RPMI8226 (cell line): Measurements from ENCODE around the gene UNC5B.
"Not testable (repeated sequence)": the region's sequence is repeated elsewhere in the genome, so short reads cannot be mapped to it uniquely, and the experiment has no call there.

Experiments used
- DNase-seq: peaks from one replicate; pipeline ENCODE4 v3.0.0-alpha.2; 2015

Gene UNC5B

DNA sequence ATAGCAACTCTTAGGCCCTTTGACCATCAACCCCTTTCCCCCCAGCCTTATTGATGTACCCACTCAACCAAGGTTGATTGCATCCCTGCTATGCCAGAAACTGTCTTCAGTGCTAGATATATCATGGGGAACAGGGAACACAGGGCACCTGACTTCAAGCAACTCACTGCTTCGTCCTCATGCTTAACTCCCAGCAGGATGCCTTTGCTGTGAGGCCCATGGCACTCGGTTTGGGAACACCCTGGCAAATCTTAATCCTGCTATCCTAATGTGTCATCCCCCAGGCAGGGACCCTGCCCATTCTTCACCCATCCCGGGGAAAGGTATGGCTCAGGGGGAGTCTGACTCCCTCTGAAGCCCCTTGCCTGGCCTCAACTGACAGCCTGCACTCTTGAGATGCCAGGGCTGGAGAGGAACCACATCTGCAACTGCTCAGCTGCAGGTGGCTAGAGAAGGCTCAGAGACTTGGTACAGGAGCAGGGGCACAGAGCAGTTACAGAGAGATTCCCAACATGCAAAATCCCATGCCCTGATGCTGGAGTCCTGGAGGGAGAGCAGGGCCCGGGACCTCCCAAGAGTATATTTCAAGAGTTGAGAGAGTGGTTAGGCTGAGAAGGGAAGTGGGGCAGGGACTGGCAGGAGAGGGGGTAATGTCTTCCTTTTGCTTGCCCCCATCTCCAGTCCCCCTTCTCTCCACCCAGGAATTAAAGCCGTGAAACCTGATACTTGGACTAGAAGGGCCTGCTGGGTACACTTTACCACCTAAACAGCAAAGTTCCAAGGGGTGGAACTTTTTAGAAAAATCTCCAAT is 2.4 kb upstream of the UNC5B start:
- no peak for DNase-seq

- no peak for DNase-seq
Observed at GRCh38 chr10:71210542-71210871, 1.9 kb upstream of the UNC5B start.

DNA sequence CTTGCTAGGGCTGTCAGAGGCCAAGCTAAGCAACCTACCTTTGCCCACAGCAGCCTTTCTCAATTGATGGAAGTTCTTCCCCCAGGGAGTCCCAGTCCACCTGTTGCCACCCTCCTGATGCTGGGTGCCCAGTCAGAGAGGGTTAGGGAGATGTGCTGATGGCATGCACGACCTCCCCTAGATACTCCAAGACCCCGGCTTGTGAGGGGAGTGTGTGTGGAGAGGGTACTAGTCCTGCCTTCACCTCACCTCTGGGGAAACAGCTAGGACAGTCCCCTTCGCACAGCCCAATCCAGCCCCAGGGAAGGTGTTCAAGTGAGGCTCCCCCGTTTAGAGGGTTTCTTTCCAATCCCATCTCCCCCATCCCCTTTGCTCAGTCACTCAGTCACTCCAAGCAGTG is 1.3 kb upstream of the UNC5B start:
- DNase-seq = no peak

- no peak for DNase-seq
Observed at GRCh38 chr10:71211775-71212317, 524 bp upstream of the UNC5B start.

GRCh38 chr10:71213127-71213621 is 804 bp downstream of the UNC5B start:
- peak; percentile 67 for DNase-seq

DNA sequence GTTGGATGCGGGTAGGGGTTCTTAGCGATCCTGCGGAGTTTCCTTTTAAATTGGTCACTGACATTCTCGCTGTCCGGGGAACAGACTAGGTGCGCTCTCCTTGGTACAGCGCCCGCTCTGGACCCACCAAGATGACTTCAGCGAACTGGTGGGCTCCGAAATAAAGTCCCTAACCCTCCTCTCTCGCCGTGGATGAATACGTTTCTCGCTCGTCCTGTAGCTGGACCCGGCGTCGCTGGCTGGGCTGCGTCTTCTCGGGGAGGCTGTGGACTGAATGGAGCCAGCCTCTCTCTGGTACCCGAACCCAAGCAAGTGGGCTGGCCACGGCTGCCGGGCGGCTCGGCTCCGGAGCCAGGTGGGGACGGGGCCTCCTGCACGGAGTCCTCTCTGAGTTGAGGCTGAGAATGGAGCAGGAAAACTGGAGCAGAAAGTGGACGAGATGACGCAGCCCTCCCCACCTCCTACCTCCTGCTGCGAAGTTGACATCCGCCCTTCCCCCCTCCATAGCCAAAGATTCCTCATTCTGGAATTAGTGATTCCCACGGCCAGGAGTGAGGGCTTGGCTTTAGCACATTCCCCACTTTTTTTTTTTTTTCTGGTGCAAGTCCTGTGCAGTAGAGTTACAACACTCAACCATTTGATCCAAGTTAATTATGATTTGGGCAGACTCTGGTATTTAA is 1.5 kb downstream of the UNC5B start:
- DNase-seq = no peak

- no peak for DNase-seq
Observed at GRCh38 chr10:71214641-71215559, 2.5 kb downstream of the UNC5B start.

- DNase-seq = no peak
Observed at GRCh38 chr10:71216363-71216695, 4.0 kb downstream of the UNC5B start.

DNA sequence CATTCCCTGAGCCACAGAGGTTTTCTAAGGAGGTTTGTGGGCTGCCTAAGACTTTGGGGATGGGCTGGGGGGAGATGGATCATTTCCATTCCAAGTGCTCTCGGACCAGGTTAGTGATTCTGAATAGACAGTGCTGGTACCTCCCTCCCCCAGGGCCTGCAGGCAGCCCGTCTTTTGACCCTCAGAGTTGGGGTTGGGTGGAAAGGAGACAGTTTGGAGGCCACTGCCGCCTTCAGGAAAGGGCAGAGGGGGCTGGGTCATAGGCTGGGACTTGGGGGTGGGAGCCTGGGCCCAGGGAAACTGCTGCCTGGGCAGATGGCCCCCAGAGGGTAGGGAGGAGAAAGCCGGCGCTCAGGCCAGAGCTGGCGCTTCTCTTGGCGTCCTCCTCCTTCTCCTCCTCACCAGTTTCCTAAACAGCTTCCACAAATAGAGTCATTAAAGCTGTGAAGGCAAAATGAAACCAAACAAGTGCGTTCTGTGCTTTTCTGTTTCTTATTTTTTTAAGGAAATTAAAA is 4.4 kb downstream of the UNC5B start:
- DNase-seq = no peak

- DNase-seq = no peak
Observed at GRCh38 chr10:71217266-71218045, 5.1 kb downstream of the UNC5B start.

DNA sequence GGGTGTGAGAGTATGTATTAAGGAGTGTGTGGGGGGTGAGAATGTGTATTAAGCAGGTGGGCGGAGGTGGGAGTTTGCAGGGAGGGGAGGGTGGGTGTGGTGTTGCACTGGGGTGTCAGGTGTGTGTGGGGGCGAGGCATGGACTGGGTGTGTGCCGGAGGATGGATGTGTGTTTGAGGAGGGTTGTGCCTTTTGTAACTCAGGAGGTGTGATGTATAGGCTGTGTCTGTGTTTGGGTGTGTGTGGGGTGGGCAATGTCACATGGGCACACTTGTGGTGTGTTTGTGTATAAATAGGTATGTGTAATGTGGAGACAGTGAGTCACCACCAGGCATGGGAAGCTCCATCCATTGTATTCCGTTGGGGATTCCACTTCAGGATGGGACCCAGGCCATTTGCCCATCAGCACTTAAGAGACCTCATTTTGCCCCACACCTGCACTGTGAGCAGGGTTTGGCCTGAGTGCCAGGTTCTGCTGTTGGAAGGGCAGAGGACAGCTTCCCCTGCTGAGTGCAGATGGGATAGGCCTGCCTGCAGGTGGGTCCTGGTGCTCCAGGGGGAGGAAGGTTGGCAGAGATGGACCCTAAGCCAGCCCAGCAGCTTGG is 5.8 kb downstream of the UNC5B start:
- no peak for DNase-seq

- DNase-seq = no peak
Observed at GRCh38 chr10:71218651-71219050, 6.3 kb downstream of the UNC5B start.

DNA sequence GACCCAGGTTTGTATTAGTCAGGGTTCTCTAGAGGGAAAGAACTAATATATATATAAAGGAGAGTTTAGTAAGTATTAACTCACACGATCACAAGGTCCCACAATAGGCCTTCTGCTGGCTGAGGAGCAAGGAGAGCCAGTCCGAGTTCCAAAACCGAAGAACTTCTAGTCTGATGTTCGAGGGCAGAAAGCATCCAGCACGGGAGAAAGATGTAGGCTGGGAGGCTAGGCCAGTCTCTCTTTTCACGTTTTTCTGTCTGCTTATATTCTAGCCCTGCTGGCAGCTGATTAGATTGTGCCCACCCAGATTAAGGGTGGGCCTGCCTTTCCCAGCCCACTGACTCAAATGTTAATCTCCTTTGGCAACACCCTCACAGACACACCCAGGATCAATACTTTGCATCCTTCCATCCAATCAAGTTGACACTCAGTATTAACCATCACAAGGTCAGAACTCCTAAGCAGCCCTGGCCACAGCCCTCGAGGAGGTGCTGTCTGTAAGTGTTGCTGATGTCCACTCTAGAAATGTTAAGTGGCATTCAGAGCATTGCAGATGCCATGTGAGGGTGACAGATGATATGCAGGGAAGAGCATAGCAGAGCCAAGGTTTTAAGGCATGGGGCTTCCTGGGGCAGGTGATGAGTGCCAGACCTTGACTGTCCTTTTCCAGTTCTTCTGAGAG is 7.0 kb downstream of the UNC5B start:
- DNase-seq = not testable (repeated sequence)

DNA sequence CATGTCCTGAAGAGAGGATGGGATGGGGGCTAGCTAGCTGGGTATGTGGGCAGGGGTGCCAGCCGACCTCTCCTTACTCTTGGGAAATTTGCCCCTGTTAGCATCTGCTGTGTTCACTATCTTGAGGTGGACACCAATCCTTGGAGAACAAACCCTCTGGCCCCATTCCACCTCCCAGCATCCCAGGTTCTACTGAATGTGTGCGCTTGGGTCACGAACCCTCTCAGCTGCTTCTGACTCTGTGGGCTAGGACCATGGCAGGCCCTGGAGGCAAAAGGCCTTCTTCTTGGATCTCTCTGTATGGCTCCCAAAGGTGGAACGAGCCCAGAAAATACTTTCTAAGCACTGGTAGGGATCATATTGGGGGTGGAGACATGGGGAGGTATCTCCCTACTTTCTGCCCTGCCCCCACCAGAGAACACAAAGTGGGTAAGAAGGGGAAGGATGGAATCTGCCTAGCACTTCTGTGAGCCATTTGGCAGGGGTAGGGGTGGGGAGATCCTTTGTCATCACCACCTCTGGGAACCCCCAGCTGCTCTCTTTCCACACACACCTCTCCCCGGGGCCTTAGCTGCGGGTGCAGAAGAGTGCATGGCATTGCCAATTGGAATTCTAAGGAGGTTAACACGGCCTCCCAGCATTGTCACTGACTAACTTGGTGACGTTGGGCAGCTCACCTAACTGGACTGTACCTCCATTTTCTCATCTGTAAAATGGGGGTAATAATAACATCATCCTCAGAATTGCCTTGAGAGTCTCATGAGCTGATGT is 7.7 kb downstream of the UNC5B start:
- no peak for DNase-seq

- no peak for DNase-seq
Observed at GRCh38 chr10:71220689-71221540, 8.5 kb downstream of the UNC5B start.

DNA sequence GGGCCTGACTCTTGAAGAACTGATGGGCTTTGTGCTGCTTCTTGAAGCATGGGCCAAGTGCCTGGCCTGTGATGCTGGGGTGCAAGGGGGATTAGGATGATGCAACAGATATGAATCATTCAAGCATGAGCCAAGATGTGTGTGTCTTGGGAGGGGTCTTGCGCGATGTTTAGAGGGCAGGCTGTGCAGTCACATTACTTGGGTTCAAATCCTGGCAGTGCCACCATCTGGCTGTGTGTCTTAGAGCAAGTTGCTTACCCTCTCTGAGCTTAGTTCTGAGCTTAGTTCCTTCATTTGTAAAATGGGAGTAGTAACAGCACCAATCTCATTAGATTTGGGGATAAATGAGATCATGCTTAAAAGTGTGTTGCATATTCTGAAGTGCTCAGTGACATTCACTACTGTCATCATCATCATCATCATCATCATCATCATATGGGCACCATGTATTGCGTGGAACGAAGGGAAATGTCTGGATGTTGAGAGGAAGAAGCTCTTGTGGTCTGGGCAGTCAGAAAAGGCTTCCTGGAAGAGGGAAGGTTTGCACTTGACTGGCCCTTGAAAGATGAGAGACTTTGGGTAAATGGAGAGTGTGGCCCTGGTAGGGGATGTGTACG is 9.3 kb downstream of the UNC5B start:
- DNase-seq = no peak

- no peak for DNase-seq
Observed at GRCh38 chr10:71222601-71223346, 10.4 kb downstream of the UNC5B start.
